ENCODE results near the gene C4B. TPM values are rescaled to one million over a fixed set of nuclear protein-coding genes. Genes with fewer than 3 reads are reported as not detected.
A peak's percentile ranks its signal among the peaks of the same experiment; 100 is the strongest.
"Not testable (repeated sequence)": the region's sequence is repeated elsewhere in the genome, so short reads cannot be mapped to it uniquely, and the experiment has no call there.

C4B gene
- total RNA-seq, 1 experiment from 2014 or later: 0.26 TPM

GRCh38 chr6:32042276-32042675 is 27.7 kb downstream of the C4B start:
- H3K9me3 ChIP-seq, H3K36me3 ChIP-seq, DNase-seq, H3K27me3 ChIP-seq, H3K4me3 ChIP-seq: not testable (repeated sequence)

GRCh38 chr6:32043589-32044380 is 29.2 kb downstream of the C4B start:
- not testable (repeated sequence) for H3K9me3 ChIP-seq, H3K36me3 ChIP-seq, DNase-seq

GRCh38 chr6:32044916-32045315 is 30.3 kb downstream of the C4B start:
- H3K36me3 ChIP-seq, DNase-seq, H3K27me3 ChIP-seq, H3K9me3 ChIP-seq, H3K4me3 ChIP-seq: not testable (repeated sequence)

More at GRCh38 chr6:32043589-32044380, 29.2 kb downstream of the C4B start:
- not testable (repeated sequence) for H3K4me3 ChIP-seq, H3K27me3 ChIP-seq

- Histone ChIP-seq H3K4me3 (no peak overlapping the region), H3K27me3 (no peaks in the 10 kb centered on the region), H3K36me3 (no peaks in the 10 kb centered on the region), H3K9me3 (no peaks in the 10 kb centered on the region)
- no peak for DNase-seq
Measured at GRCh38 chr6:32045811-32046449, 31.3 kb downstream of the C4B start.

GRCh38 chr6:32046450-32047083 is 32.0 kb downstream of the C4B start:
- DNase-seq: peak; percentile 38
- Histone ChIP-seq H3K9me3 (no peaks in the 10 kb centered on the region), H3K27me3 (no peaks in the 10 kb centered on the region), H3K4me3 (no peak overlapping the region), H3K36me3 (no peaks in the 10 kb centered on the region)

- H3K27me3 ChIP-seq: no peaks in the 10 kb centered on the region
- H3K9me3 ChIP-seq: no peaks in the 10 kb centered on the region
- no peaks in the 10 kb centered on the region for H3K36me3 ChIP-seq
- H3K4me3 ChIP-seq: no peak overlapping the region
- DNase-seq: peak; percentile 49
Measured at GRCh38 chr6:32047084-32047478, 32.5 kb downstream of the C4B start.

- no peak for DNase-seq
- Histone ChIP-seq H3K9me3 (no peaks in the 10 kb centered on the region), H3K36me3 (no peaks in the 10 kb centered on the region), H3K27me3 (no peaks in the 10 kb centered on the region), H3K4me3 (no peak overlapping the region)
Measured at GRCh38 chr6:32047539-32047854, 32.9 kb downstream of the C4B start.

GRCh38 chr6:32047855-32048766 is 33.5 kb downstream of the C4B start:
- Histone ChIP-seq H3K4me3 (no peak overlapping the region), H3K9me3 (no peaks in the 10 kb centered on the region), H3K36me3 (no peaks in the 10 kb centered on the region), H3K27me3 (no peaks in the 10 kb centered on the region)
- DNase-seq: peak; percentile 49

- H3K27me3 ChIP-seq, H3K36me3 ChIP-seq, H3K4me3 ChIP-seq, H3K9me3 ChIP-seq, DNase-seq: not testable (repeated sequence)
Measured at GRCh38 chr6:32049149-32049548, 34.6 kb downstream of the C4B start.

GRCh38 chr6:32049736-32050135 is 35.1 kb downstream of the C4B start:
- H3K36me3 ChIP-seq, H3K4me3 ChIP-seq, H3K27me3 ChIP-seq, DNase-seq, H3K9me3 ChIP-seq: not testable (repeated sequence)

GRCh38 chr6:32050562-32050961 is 36.0 kb downstream of the C4B start:
- no peak for DNase-seq
- Histone ChIP-seq H3K9me3 (no peaks in the 10 kb centered on the region), H3K4me3 (no peak overlapping the region), H3K36me3 (no peaks in the 10 kb centered on the region), H3K27me3 (no peaks in the 10 kb centered on the region)

- not testable (repeated sequence) for H3K36me3 ChIP-seq, H3K9me3 ChIP-seq, H3K4me3 ChIP-seq, DNase-seq, H3K27me3 ChIP-seq
Measured at GRCh38 chr6:32052626-32053025, 38.0 kb downstream of the C4B start.

- H3K27me3 ChIP-seq: not testable (repeated sequence)
Measured at GRCh38 chr6:32053314-32053713, 38.7 kb downstream of the C4B start.

GRCh38 chr6:32055756-32056155 is 41.2 kb downstream of the C4B start:
- H3K27me3 ChIP-seq, H3K9me3 ChIP-seq, DNase-seq, H3K36me3 ChIP-seq, H3K4me3 ChIP-seq: not testable (repeated sequence)

More at GRCh38 chr6:32053314-32053713, 38.7 kb downstream of the C4B start:
- H3K4me3 ChIP-seq, H3K9me3 ChIP-seq, DNase-seq, H3K36me3 ChIP-seq: not testable (repeated sequence)

- Histone ChIP-seq H3K27me3 (no peaks in the 10 kb centered on the region), H3K4me3 (no peak overlapping the region), H3K36me3 (no peaks in the 10 kb centered on the region), H3K9me3 (no peaks in the 10 kb centered on the region)
- no peak for DNase-seq
Measured at GRCh38 chr6:32056254-32056653, 41.7 kb downstream of the C4B start.

GRCh38 chr6:32057966-32058365 is 43.4 kb downstream of the C4B start:
- no peak overlapping the region for H3K4me3 ChIP-seq
- H3K36me3 ChIP-seq: no peaks in the 10 kb centered on the region
- H3K9me3 ChIP-seq: no peaks in the 10 kb centered on the region
- no peaks in the 10 kb centered on the region for H3K27me3 ChIP-seq
- no peak for DNase-seq

- Histone ChIP-seq H3K9me3 (no peaks in the 10 kb centered on the region), H3K4me3 (no peak overlapping the region), H3K27me3 (no peaks in the 10 kb centered on the region), H3K36me3 (no peaks in the 10 kb centered on the region)
- peak; percentile 59 for DNase-seq
Measured at GRCh38 chr6:32058511-32058963, 43.9 kb downstream of the C4B start.

Measured in MG63 (cell line).